OCI-LY3 (cell line): ENCODE data around the gene FBXW9.
A peak's percentile ranks its signal among the peaks of the same experiment; 100 is the strongest.
"Not testable (repeated sequence)": the region's sequence is repeated elsewhere in the genome, so short reads cannot be mapped to it uniquely, and the experiment has no call there.

Experiments used
- H2AFZ ChIP-seq: fragments of 200-600, 300-600 bp; shearing (Covaris generic); 2 replicates; pipeline ENCODE4 v1.6.0; 2014; ENCODE audit warnings: antibody characterized with exemption, low read depth, low read length
- H3K27ac ChIP-seq: fragments of 200-600, 300-600 bp; sonication (generic); 2 replicates; pipeline ENCODE4 v1.5.1; 2014; ENCODE audit warnings: mild to moderate bottlenecking, low read length, moderate library complexity, mixed read lengths
- H3K27me3 ChIP-seq: fragments of 200-600, 300-600 bp; sonication (generic); 2 replicates; pipeline ENCODE4 v1.6.1; 2014; ENCODE audit warnings: low read depth, low read length, mixed read lengths
- H3K36me3 ChIP-seq: fragments of 200-600, 300-600 bp; sonication (generic); replicated peaks from 2 replicates; pipeline ENCODE3; 2014; ENCODE audit warnings: low read depth, low read length, mixed read lengths
- H3K4me1 ChIP-seq: fragments of 300-600, 200-600 bp; sonication (generic); 2 replicates; pipeline ENCODE4 v1.6.1; 2014; ENCODE audit warnings: low read length, mixed read lengths
- H3K4me2 ChIP-seq: fragments of 200-600, 300-600 bp; sonication (generic); 2 replicates; pipeline ENCODE4 v1.6.1; 2014; ENCODE audit warnings: low read length, mixed read lengths
- H3K4me3 ChIP-seq: fragments of 300-600, 200-600 bp; sonication (generic); 2 replicates; pipeline ENCODE4 v1.5.1; 2014; ENCODE audit warnings: antibody characterized with exemption, mild to moderate bottlenecking, low read length, moderate library complexity
- H3K79me2 ChIP-seq: fragments of 300-600, 200-600 bp; shearing (Covaris generic); 2 replicates; pipeline ENCODE4 v1.6.1; 2014; ENCODE audit warnings: mild to moderate bottlenecking, low read length, mixed read lengths
- H3K9ac ChIP-seq: fragments of 300-600, 200-600 bp; shearing (Covaris generic); 2 replicates; pipeline ENCODE4 v1.6.0; 2014; ENCODE audit warnings: mild to moderate bottlenecking, low read length, moderate library complexity
- H3K9me3 ChIP-seq: fragments of 200-600, 300-600 bp; shearing (Covaris generic); 2 replicates; pipeline ENCODE4 v1.6.1; 2014; ENCODE audit warnings: low read length, mixed read lengths; ENCODE audit not compliant: insufficient read depth
- H4K20me1 ChIP-seq: fragments of 200-600, 300-600 bp; sonication (generic); 2 replicates; pipeline ENCODE4 v1.6.1; 2016; ENCODE audit warnings: low read length, mixed read lengths; ENCODE audit not compliant: insufficient read depth
- EZH2phosphoT487 ChIP-seq: fragments of 200-600 bp; shearing (Covaris generic); IDR thresholded peaks from 2 replicates; pipeline ENCODE4 v1.6.1; 2018; ENCODE audit warnings: antibody characterized with exemption, mixed run types, low read depth
- TF ChIP-seq, protein P1 (sequence below): fragments of 200-600, 300-600 bp; sonication (generic); IDR thresholded peaks from 2 replicates; pipeline ENCODE4 v1.5.1; 2014; ENCODE audit warnings: antibody characterized with exemption, low read length, low read depth

FBXW9 gene

DNA sequence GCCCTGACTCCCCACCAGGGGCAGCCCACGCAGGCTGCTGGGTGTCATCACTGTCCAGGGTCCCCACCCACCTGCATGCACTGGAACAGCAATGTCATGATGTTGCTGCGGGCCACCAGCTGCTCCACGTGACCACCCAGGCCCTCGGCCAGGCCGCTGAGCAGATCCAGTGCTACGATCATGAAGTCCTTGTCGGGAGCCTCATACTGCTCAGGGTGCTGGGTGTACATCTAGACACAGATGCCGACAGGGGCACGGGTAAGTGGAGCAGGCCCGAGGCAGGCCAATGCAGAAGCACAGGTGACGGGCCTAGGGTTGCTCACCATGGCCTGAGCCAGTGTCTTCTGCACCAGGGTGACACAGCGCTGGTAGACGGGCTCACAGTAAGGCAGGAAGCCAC is 8.7 kb upstream of the FBXW9 start:
- H3K4me1 ChIP-seq: no peaks in the 10 kb centered on the region
- H3K4me3 ChIP-seq: no peak overlapping the region
- TF ChIP-seq, protein P1, sequence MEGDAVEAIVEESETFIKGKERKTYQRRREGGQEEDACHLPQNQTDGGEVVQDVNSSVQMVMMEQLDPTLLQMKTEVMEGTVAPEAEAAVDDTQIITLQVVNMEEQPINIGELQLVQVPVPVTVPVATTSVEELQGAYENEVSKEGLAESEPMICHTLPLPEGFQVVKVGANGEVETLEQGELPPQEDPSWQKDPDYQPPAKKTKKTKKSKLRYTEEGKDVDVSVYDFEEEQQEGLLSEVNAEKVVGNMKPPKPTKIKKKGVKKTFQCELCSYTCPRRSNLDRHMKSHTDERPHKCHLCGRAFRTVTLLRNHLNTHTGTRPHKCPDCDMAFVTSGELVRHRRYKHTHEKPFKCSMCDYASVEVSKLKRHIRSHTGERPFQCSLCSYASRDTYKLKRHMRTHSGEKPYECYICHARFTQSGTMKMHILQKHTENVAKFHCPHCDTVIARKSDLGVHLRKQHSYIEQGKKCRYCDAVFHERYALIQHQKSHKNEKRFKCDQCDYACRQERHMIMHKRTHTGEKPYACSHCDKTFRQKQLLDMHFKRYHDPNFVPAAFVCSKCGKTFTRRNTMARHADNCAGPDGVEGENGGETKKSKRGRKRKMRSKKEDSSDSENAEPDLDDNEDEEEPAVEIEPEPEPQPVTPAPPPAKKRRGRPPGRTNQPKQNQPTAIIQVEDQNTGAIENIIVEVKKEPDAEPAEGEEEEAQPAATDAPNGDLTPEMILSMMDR: no peak
- no peak for TF ChIP-seq EZH2phosphoT487
- peaks cover 62% of the 10 kb centered on the region for H3K36me3 ChIP-seq
- H3K79me2 ChIP-seq: peaks cover 5% of the 10 kb centered on the region; the same call in 1 of the 2 replicates
- no peaks in the 10 kb centered on the region for H3K27me3 ChIP-seq
- no peaks in the 10 kb centered on the region for H4K20me1 ChIP-seq
- no peak overlapping the region for H3K9ac ChIP-seq
- no peaks in the 10 kb centered on the region for H3K9me3 ChIP-seq
- H3K27ac ChIP-seq: no peak overlapping the region
- H3K4me2 ChIP-seq: no peak overlapping the region
- no peak overlapping the region for H2AFZ ChIP-seq

DNA sequence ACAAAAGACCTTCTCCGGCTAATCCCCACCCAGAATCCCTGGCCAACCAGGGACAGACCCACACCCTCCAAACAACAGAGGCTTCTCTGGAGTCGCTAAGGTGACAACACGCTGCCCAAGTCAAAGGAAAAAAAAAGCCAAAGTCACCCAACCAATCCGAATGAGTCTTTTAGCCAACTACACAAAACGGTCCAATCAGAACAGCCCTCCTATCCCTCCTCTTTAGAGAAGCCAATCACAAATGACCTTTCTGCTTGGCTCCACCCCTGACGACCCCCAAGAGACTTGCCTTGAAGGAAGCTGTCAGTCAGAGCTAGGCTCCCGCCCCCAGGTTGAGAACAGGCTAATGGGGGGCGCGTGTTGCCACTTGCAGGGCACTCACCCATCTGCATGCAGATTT is 6.6 kb upstream of the FBXW9 start:
- Histone ChIP-seq H3K27me3 (no peaks in the 10 kb centered on the region), H3K9ac (no peak overlapping the region), H3K4me3 (no peak overlapping the region), H3K4me1 (peaks cover 4% of the 10 kb centered on the region; the same call in 1 of the 2 replicates), H3K4me2 (no peak overlapping the region), H4K20me1 (no peaks in the 10 kb centered on the region), H2AFZ (no peak overlapping the region), H3K9me3 (no peaks in the 10 kb centered on the region), H3K36me3 (peaks cover 69% of the 10 kb centered on the region), H3K27ac (no peak overlapping the region), H3K79me2 (0 out of 2 replicates have a peak, but pooled peaks cover 3% of the 10 kb centered on the region)
- TF ChIP-seq EZH2phosphoT487: no peak
- TF ChIP-seq, protein P1: no peak

DNA sequence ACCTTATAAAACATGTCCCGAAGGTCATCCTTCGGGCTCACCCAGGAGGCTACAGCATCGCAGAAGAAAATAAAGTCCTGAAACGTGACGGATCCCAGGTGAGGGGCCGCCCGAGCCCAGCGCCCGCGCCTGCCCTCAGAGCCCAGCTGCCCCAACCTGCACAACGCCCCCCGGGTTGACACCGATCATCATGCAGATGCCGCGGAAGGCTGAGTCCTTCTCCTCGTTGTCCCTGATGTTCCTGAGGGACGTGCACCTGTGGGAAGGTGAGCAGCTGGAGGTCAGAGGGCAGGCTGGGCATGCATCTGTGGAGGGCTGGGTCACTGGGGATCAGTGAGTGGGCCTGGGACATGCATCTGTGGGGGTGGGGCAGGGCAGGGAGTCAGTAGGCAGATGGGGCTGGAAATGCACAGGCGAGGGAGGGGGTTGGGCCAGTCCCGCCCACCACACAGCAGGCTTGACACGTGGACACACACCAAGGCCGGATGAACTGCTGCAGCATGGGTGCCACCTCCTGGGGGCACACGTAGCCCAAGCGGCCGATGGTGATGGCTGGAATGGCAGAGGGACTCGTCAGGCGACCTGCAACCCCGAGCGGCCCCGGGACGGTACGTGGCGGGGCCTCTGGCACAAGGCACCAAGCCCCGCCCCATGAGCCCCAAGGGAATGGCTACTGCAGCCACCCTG is 5.3 kb upstream of the FBXW9 start:
- H3K4me1 ChIP-seq: peaks cover 15% of the 10 kb centered on the region
- no peaks in the 10 kb centered on the region for H4K20me1 ChIP-seq
- H3K79me2 ChIP-seq: 0 out of 2 replicates have a peak, but pooled peaks cover 3% of the 10 kb centered on the region
- TF ChIP-seq EZH2phosphoT487: no peak
- TF ChIP-seq, protein P1: no peak
- no peaks in the 10 kb centered on the region for H3K9me3 ChIP-seq
- no peaks in the 10 kb centered on the region for H3K27me3 ChIP-seq
- H3K27ac ChIP-seq: no peak overlapping the region
- H3K4me2 ChIP-seq: no peak overlapping the region
- H2AFZ ChIP-seq: no peak overlapping the region
- no peak overlapping the region for H3K9ac ChIP-seq
- peaks cover 68% of the 10 kb centered on the region for H3K36me3 ChIP-seq
- H3K4me3 ChIP-seq: no peak overlapping the region

DNA sequence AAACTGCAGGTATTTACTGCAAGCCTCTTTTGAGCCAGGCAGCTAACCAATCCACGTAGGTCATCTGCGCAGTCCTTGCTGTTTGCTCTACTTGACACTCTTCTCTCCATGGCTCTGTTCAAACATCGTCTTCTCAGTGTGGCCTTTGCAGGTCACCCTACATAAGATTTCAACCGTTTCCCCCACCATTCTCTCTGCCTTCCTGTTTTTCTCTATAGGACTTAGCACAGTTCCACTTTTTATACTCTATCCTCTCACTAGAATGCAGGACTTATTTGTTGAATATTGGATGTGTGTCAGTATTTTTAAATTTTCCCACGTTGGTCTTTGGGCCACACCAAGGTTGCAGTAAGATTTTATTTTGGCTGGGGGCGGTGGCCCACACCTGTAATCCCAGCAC is 1.7 kb upstream of the FBXW9 start:
- Histone ChIP-seq H3K36me3 (peaks cover 39% of the 10 kb centered on the region), H4K20me1 (no peaks in the 10 kb centered on the region), H3K27ac (no peak overlapping the region), H3K79me2 (no peaks in the 10 kb centered on the region), H3K4me1 (peaks cover 24% of the 10 kb centered on the region), H3K9me3 (no peaks in the 10 kb centered on the region), H3K4me2 (peak overlapping the region; percentile 77; the same call in 1 of the 2 replicates), H2AFZ (no peak overlapping the region), H3K27me3 (no peaks in the 10 kb centered on the region), H3K9ac (no peak overlapping the region), H3K4me3 (no peak overlapping the region)
- TF ChIP-seq, protein P1: no peak
- no peak for TF ChIP-seq EZH2phosphoT487

DNA sequence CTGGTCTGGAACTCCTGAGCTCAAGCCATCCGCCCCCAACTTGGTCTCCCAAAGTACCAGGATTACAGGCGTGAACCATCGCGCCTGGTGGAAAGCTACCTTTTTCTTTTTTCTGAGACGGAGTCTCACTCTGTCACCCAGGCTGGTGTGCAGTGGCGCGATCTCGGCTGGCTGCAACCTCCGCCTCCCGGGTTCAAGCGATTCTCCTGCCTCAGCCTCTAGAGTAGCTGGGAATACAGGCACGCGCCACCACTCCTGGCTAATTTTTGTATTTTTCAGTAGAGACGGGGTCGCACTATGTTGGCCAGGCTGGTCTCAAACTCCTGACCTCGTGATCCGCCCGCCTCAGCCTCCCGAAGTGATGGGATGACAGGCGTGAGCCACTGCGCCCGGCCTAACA is 994 bp upstream of the FBXW9 start:
- peak overlapping the region; percentile 77; the same call in 1 of the 2 replicates for H3K9ac ChIP-seq
- H3K27me3 ChIP-seq, H3K9me3 ChIP-seq, H3K79me2 ChIP-seq, H4K20me1 ChIP-seq, H2AFZ ChIP-seq: not testable (repeated sequence)
- H3K4me1 ChIP-seq: peaks cover 24% of the 10 kb centered on the region
- H3K36me3 ChIP-seq: peaks cover 32% of the 10 kb centered on the region
- H3K4me3 ChIP-seq: peak overlapping the region; percentile 82
- H3K27ac ChIP-seq: peak overlapping the region; percentile 92
- H3K4me2 ChIP-seq: peak overlapping the region; percentile 77
